Measurements from ENCODE around the gene ZNF195.

DNA sequence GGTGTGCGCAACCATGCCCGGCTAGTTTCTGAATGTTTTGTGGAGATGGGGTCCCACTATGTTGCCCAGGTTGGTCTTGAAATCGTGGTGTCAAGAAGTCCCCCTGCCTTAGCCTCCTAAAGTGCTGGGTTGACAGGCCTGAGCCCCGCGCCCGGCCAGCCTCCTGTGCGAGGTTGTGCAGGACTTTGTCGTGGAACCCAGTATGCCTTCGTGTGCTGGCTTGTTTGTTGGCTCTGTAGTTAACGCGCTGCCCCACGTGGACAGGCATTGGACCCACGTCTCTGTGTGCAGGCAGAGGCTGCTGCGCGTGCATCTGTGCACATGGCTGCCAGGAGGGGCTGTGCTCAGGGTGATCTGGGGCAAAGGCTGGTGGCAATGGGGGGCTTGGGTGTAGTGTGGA, 33.9 kb upstream of the ZNF195 start:
- TF ChIP-seq, protein P1, sequence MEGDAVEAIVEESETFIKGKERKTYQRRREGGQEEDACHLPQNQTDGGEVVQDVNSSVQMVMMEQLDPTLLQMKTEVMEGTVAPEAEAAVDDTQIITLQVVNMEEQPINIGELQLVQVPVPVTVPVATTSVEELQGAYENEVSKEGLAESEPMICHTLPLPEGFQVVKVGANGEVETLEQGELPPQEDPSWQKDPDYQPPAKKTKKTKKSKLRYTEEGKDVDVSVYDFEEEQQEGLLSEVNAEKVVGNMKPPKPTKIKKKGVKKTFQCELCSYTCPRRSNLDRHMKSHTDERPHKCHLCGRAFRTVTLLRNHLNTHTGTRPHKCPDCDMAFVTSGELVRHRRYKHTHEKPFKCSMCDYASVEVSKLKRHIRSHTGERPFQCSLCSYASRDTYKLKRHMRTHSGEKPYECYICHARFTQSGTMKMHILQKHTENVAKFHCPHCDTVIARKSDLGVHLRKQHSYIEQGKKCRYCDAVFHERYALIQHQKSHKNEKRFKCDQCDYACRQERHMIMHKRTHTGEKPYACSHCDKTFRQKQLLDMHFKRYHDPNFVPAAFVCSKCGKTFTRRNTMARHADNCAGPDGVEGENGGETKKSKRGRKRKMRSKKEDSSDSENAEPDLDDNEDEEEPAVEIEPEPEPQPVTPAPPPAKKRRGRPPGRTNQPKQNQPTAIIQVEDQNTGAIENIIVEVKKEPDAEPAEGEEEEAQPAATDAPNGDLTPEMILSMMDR (IDR thresholded peaks at IDR 0.05; ENCODE audit: low read length): no peak
- TF ChIP-seq EZH2 (optimal IDR thresholded peaks at IDR 0.05; ENCODE audit: low read depth, low read length): no peak
- TF ChIP-seq EZH2phosphoT487 (IDR thresholded peaks at IDR 0.05; ENCODE audit: low read length): no peak
